Measurements from ENCODE around the gene ZNF813.

The ZNF813 gene

DNA sequence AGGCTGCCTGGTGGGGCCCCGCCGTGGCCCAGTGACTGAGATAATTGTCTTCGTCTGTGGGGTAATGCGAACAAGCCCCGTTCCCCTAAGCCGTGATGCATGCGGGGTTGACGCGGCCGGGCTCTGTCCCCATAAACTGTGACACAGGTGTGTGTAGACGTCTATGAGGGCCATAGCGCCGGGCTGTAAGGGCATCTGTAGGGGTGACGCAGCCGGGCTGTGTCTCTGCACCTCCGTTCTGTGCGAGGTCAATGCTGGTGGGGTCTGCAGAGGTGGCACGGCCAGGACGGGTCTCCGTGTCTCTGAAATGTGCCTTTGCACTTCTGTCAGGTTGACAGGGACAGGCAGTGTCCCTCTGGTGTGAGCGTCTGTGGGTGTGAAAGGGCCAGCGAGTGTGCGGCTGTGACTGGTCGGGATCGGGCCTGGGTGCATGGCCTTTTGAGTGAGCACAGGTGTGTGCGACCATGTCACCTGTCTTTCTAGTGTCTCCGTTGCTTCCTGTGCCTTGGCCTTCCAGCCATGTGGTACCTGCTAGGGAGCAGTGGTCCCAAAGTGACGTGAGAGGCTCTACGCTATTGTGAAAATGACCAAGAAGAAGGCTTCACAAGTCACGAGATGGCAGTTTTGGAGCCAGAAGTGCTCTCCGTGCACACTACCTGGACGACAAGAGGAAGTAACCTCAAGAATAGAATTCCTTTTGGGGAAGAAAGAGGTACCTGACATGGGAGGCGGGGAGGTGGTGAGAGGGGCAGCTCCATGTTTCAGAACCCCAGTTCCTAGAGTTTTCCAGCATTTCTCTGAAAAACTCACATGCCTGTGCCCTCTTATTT, 54.1 kb downstream of the ZNF813 start:
- no peak for DNase-seq

DNA sequence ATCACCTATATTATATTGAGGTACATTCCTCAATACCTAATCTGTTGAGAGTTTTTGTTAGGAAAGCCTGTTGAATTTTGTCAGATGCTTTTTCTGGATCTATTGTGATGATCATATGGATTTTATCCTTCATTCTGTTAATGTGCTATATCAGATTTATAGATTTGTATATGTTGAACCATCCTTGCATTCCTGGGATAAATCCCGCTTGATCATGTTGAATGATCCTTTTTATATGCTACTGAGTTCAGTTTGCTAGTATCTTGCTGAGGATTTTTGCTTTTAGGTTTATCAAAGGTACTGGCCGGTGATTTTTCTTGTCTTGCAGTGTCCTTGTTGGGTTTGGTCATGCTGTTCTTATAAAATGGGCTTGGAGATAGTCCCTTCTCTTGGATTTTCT, 58.4 kb downstream of the ZNF813 start:
- DNase-seq, result no peak

DNA sequence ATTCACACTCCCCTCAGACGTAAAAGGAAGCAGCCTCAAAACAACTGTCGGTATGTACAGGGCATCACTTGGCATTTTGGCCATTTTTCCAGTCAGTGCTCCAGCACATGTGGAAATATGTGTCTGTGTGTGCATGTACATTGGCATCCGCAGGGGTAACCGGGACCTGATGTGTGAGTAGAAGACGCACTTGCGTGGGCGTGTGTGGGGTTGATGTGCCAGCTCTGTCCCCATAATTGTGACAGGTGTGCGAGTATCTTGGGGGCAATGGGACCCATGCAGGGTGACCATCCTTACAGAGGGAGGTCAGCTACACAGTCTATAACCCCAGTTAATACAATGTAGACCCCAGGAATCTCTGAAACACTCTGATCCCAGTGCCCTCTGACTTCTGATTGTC, 63.1 kb downstream of the ZNF813 start:
- no peak for DNase-seq

DNA sequence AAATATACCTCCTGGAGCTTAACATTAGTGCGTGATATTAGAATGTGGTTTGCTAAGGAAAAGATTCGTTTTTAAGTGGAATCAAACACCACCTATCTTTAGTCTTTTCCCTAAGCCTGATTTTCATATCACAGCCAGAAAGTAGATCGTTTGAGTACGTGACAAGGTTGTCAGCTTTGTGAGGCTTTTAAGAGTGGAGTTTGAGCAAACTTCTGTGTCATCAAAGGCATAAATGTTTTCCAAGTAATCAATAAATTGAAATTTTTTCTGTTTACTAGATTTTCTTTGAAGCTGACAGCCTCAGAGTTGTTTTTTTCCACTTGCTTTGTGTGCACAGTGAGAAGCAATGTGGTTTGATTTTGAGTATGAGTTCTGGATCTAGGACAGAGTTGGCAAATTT, 63.9 kb downstream of the ZNF813 start:
- no peak for DNase-seq

DNA sequence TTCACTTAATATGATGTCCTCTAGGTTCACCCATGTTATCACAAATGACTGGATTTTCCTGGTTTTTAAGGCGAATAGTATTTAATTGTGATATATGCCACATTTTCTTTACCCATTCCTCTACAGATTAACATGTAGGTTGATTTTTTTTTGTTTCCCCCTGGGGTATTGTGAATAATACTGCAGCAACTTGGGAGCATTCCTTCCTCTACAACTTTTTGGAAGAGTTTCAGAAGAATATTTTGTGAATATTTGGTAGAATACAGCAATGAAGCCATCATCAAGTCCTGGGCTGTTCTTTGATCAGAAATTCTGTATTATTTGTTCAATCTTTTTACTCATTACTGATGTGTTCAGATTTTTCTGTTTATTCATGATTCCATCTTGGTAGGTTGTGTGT, 64.8 kb downstream of the ZNF813 start:
- no peak for DNase-seq

DNA sequence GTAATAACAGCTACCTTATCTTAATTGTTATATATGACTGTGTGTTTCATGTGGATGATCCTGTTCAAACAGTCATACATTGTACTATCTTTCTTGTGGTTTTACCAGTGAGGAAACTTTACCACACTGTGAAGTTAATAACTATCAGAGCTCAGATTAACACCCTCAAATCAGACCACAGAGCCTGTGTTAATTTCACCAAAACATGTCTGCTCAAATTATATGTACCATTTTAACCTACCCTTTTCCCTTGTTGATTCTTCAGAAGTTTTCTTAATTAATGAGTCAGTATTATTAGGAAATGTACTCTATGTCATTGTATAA, 68.7 kb downstream of the ZNF813 start:
- no peak for DNase-seq

DNA sequence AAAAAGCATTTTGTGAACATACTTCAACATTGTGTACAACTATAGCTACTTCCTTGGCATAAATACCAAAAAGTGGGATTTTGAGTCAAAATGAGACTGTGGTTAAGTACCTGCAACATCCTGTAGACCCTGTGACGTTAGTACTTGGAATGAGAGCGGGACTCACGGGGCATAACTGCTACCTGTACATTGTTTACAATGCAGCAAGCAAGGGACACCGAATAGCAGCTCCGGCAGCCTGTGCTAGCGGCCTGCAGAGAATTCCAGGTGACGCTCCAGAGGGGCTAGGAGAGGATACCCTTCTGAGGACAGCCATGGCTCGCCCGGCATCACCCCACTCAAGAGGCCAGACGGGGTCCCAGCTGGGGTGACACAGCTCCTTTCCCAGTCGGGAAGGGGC, 69.6 kb downstream of the ZNF813 start:
- no peak for DNase-seq

DNA sequence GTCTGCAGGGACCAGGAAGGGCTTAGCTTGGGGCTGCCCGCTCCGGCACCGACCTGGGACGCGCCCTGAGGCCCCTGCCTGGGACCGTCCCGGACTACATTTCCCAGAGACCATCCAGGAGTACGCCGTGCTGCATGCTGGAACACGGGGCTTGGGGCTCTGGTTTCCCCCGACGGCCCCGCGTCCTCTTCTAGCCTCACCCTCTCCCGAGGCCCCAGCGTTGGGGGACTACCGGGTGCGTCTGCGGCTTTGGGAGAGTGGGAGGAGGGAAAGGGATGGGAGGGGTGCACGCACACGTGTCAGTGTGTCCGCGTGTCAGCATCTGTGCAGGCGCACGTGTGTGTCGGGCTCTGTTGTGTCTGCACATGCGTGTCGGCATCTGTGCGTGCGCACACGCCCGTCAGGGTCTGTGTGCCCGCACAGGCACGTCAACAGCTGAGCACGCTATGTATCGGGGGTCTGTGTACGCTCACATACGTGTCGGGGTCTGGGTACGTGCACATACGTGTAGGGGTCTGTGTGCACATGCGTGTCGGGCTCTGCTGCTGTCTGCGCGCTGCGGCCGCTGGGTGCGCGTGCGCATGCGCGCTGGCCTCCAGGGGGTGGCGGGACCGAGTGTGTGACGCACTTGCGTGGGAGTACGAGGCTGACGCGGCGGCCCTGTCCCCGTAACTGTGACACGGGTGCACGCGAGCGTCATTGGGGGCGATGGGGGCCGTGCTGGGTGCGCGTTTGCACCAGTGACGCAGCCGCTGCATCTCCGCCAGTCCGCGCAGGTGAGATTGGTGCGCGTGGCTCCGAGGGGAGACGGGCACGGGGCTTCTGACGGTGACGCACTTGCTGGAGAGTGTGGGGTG, 70.2 kb downstream of the ZNF813 start, which contains the start of gene ZNF331:
Gene ZNF331, plus strand, starts transcription at position 625 of the 857 bp plus-strand sequence. CDS start 31,232 bp downstream, outside the sequence.
- DNase-seq, result peak; percentile 46

DNA sequence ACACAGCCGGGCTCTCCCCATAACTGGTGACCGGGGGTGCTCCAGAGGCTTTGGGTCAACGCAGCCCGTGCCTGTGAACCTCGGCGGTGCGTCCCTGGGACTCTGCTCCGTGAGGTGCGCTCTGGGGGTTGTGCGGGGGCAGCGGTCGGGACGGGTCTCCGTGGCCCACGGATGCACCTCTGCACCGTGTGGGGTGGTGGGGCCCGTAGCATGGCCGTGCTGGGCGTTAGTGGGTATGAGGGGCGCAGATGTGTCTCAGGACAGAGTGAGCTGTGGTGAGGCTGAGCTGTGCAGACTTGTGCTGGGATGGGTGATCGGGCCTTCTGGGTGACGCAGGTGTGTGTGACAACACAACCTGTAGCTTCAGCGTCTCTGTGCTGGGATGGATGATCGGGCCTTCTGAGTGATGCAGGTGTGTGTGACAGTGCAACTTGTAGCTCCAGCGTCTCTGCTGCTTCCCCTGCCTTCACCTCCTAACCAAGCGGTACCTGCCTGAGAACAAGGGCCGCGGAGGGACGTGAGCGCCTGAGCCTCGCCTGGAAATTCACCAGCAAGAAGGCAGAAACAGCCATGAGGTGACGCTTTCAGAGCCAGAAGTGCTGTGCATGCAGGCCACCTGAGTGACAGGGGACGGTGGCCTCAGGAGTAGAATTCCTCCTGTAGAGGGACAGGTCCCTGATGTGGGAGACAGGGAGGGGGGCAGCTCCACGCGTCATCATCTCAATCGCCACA, 71.0 kb downstream of the ZNF813 start:
- no peak for DNase-seq

DNA sequence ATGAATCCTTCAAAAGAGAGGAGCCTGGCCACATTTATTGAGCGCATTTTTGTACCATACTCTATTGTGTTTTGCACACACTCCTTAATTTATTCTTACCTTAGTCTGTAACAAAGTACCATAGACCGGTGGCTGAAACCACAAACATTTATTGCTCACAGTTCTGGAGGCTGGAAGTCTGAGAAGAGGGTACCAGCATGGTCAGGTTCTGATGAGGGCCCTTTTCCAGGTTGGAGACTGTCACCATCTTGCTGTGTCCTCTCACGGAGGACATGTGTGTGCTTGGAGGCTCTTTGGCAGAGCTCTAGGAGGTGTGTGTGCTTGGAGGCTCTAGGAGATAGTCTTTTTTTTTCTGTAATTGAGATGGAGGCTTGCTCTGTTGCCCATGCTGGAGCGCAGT, 72.6 kb downstream of the ZNF813 start:
- DNase-seq, result no peak

DNA sequence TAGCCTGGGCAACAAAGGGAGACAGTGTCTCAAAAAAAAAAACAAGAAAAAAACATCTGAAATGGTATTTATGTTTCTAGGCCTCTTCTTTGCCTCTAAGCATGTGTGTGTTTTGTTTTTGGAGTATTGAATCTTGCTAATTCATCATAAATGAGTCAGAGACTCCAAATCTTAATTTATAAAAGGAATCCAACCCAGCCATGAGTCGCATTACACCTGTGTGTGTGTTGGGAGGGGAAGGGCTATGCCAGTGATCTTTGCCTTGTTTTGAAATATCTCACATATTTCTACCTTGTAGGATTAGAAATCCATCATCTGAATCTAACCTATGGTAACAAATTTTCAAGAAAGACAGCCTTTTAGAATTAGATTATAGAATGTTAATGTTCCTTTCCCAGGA, 74.4 kb downstream of the ZNF813 start:
- no peak for DNase-seq

DNA sequence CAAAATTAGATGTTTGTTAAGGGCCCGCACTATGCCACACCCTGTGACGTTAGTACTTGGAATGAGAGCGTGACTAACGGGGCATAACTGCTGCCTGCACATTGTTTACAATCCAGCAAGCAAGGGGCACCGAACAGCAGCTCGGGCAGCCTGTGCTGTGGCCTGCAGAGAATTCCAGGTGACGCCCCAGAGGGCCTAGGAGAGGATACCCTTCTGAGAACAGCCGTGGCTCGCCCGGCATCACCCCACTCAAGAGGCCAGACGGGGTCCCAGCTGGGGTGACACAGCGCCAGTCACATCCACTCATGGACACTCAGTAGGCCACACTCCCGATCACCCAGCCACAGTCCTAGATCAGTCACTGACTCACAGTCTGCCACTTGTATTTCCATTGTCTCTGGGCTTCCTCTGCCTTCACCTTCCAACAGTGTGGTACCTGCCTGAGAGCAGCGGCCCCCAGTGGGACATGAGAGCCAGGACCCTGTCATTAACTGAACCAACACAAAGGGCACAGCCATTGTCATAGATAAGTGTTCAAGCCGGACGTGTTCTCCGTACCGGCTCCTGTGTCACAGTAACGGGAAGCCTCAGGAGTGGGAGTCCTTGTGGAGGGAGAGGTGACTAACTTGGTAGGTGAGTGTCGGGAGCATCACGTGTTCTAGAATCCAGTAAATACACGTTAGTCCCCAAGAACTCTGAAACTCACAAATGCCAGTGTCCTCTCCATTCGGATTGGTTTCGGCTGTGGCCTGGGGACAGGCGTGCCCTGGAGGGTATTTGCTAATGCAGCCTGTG, 77.9 kb downstream of the ZNF813 start:
- no peak for DNase-seq
